GM12878 (cell line): Measurements from ENCODE around the gene NKAP. TPM values are rescaled to one million over a fixed set of nuclear protein-coding genes. Genes with fewer than 3 reads are reported as not detected.
A peak's percentile ranks its signal among the peaks of the same experiment; 100 is the strongest.

ENCODE experiments used
- ATF7 ChIP-seq: fragments of 450-650 bp; IDR thresholded peaks from 2 replicates; pipeline ENCODE4 v1.6.1; 2016; ENCODE audit warnings: low read depth, mild to moderate bottlenecking
- CBX3 ChIP-seq: fragments of 200-600 bp; sonication (generic); IDR thresholded peaks from 2 replicates; pipeline ENCODE4 v1.6.1; 2016; ENCODE audit warnings: low read depth, borderline replicate concordance
- EED ChIP-seq: sonication (generic); IDR thresholded peaks from 2 replicates; pipeline ENCODE4 v1.6.1; 2016; ENCODE audit warnings: antibody characterized with exemption, low read depth
- MAX ChIP-seq: IDR thresholded peaks from 2 replicates; pipeline ENCODE4 v1.6.1; 2012; ENCODE audit warnings: low read depth, low read length, improper control_type of control experiment
- MEF2A ChIP-seq: IDR thresholded peaks from 2 replicates; pipeline ENCODE4 v1.6.1; 2011; ENCODE audit warnings: low read depth, mild to moderate bottlenecking, low read length, moderate library complexity; ENCODE audit not compliant: insufficient read depth
- MEF2B ChIP-seq: fragments of 450-650 bp; IDR thresholded peaks from 2 replicates; pipeline ENCODE4 v1.6.1; 2018; ENCODE audit warnings: mild to moderate bottlenecking, moderate library complexity; ENCODE audit not compliant: partially characterized antibody, poor library complexity, severe bottlenecking
- NFIC ChIP-seq: IDR thresholded peaks from 2 replicates; pipeline ENCODE4 v1.6.1; 2012; ENCODE audit warnings: low read depth, mild to moderate bottlenecking, inconsistent platforms, low read length, moderate library complexity
- NFYA ChIP-seq: IDR thresholded peaks from 2 replicates; pipeline ENCODE4 v1.6.1; 2011; ENCODE audit warnings: low read depth, mild to moderate bottlenecking, low read length, improper control_type of control experiment, borderline replicate concordance
- NR2C2 ChIP-seq: IDR thresholded peaks from 2 replicates; pipeline ENCODE4 v1.6.1; 2011; ENCODE audit warnings: borderline replicate concordance, low read depth; ENCODE audit not compliant: control insufficient read depth, insufficient read length
- PAX5 ChIP-seq: IDR thresholded peaks from 2 replicates; pipeline ENCODE4 v1.6.1; 2011; ENCODE audit warnings: low read depth, low read length, borderline replicate concordance
- PAX8 ChIP-seq: fragments of 450-650 bp; IDR thresholded peaks from 2 replicates; pipeline ENCODE4 v1.6.1; 2017; ENCODE audit warnings: mild to moderate bottlenecking, moderate library complexity
- POLR2A ChIP-seq: IDR thresholded peaks from 2 replicates; pipeline ENCODE4 v1.6.1; 2011; ENCODE audit warnings: low read depth, mild to moderate bottlenecking, low read length
- SIN3A ChIP-seq: IDR thresholded peaks from 2 replicates; pipeline ENCODE4 v1.6.1; 2012; ENCODE audit warnings: low read depth, low read length, improper control_type of control experiment
- SMARCA5 ChIP-seq: fragments of 450-650 bp; IDR thresholded peaks from 2 replicates; pipeline ENCODE4 v1.6.1; 2017; ENCODE audit warnings: mild to moderate bottlenecking
- SREBF1 ChIP-seq: IDR thresholded peaks from 2 replicates; pipeline ENCODE4 v1.6.1; 2012; ENCODE audit warnings: mild to moderate bottlenecking, low read length
- SUZ12 ChIP-seq: fragments of 200-600 bp; sonication (generic); IDR thresholded peaks from one replicate; pipeline ENCODE4 v1.6.1; 2018; ENCODE audit warnings: antibody characterized with exemption, mild to moderate bottlenecking; ENCODE audit not compliant: unreplicated experiment
- TCF3 ChIP-seq: IDR thresholded peaks from 2 replicates; pipeline ENCODE4 v1.6.1; 2012; ENCODE audit warnings: low read depth, mild to moderate bottlenecking, low read length, borderline replicate concordance; ENCODE audit not compliant: insufficient read depth
- YY1 ChIP-seq: IDR thresholded peaks from 2 replicates; pipeline ENCODE4 v1.6.1; 2011; ENCODE audit warnings: low read depth, mild to moderate bottlenecking, low read length
- ZBED1 ChIP-seq: IDR thresholded peaks from 2 replicates; pipeline ENCODE4 v1.6.1; 2016; ENCODE audit warnings: borderline replicate concordance
- polyA plus RNA-seq, 11 experiments: library from polyadenylated mRNA; depleted of rRNA in 4 of 11; unstranded in 6 of 11; stranded (reverse) in 5 of 11; fragments of >200 nt; fragmentation: Nextera tagmentation in 4 of 11; fragmentation: Illumina TruSeq in 1 of 11; extraction: Ambion mirVana in 4 of 11; extraction: Trizol in 1 of 11; gene quantifications; 1 replicate in 1 of 11; 2 replicates in 10 of 11; pipeline versions ENCODE4 v1.2.1 to v1.2.3, GENCODE V29; 2011 to 2016; ENCODE audit warnings: inconsistent platforms in 2 of 11, missing spikeins in 2 of 11, low read depth in 1 of 11
- total RNA-seq, 4 experiments: library from RNA; depleted of rRNA in 3 of 4; stranded (reverse); fragments of >200 nt in 3 of 4; fragmentation: Illumina TruSeq in 1 of 4; extraction: Trizol in 1 of 4; gene quantifications; 2 replicates each; pipeline versions ENCODE4 v1.2.1 to v1.2.3, GENCODE V29; 2013 to 2021
- TF ChIP-seq, protein P1 (sequence below): fragments of 450-650 bp; formaldehyde crosslinking; IDR thresholded peaks from 2 replicates; pipeline ENCODE4 v1.4.0; 2020; ENCODE audit warnings: mild to moderate bottlenecking, moderate library complexity
- TF ChIP-seq, protein P2 (sequence below): IDR thresholded peaks from 2 replicates; pipeline ENCODE4 v1.6.1; 2011; ENCODE audit warnings: borderline replicate concordance, low read depth, mild to moderate bottlenecking, moderate library complexity, low read length; ENCODE audit not compliant: insufficient read depth, poor library complexity, severe bottlenecking
- TF ChIP-seq, protein P3 (sequence below): fragments of 450-650 bp; formaldehyde crosslinking; IDR thresholded peaks from 2 replicates; pipeline ENCODE4 v1.5.0; 2022; ENCODE audit warnings: mild to moderate bottlenecking, missing genetic modification characterization

NKAP gene
- total and polyA plus RNA-seq, 10 of the 15 experiments (the other 5 are each of a cell fraction or from before 2014, with no cell fraction given): 2.4 to 6.9 (median 5.3) TPM

DNA sequence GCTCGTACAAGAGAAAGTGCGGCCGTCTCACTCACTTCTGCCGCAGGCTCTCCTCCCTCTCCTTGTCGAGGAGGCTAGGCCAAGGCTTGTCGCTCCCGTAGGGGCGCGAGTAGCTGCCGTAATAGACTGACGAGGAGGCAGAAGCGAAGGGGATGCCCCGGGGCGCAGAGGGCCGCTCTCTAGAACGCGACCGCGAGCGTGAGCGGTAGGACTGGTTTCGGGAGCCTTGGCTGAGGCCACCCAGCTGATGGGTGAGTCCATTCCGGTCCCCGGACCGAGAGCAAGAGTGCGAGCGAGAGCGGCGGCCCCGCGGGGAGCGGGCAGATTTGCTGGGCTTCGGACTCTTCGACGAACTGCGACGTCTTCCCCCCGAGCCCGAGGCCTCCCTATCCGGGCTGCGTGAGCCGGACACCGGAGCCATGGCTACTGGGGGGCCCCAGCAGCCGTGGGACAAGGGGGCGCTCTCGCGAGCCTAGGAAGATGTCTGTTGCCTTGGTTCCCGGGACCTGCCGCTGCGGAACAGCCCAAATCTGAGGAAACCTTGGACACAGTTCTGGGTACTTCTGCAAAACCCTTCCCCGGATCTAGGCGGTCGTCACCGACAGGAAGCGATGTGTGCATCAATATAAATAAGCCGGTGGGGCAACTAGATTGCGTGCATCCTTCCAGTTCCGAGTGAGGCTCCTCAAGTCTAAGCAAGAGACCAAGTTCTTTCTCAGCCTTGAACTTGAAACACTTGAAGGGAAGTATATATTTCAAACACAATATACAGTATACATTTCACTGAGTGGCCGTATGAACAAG lies at the start of gene NKAP (continued):
- TF ChIP-seq, protein P1, sequence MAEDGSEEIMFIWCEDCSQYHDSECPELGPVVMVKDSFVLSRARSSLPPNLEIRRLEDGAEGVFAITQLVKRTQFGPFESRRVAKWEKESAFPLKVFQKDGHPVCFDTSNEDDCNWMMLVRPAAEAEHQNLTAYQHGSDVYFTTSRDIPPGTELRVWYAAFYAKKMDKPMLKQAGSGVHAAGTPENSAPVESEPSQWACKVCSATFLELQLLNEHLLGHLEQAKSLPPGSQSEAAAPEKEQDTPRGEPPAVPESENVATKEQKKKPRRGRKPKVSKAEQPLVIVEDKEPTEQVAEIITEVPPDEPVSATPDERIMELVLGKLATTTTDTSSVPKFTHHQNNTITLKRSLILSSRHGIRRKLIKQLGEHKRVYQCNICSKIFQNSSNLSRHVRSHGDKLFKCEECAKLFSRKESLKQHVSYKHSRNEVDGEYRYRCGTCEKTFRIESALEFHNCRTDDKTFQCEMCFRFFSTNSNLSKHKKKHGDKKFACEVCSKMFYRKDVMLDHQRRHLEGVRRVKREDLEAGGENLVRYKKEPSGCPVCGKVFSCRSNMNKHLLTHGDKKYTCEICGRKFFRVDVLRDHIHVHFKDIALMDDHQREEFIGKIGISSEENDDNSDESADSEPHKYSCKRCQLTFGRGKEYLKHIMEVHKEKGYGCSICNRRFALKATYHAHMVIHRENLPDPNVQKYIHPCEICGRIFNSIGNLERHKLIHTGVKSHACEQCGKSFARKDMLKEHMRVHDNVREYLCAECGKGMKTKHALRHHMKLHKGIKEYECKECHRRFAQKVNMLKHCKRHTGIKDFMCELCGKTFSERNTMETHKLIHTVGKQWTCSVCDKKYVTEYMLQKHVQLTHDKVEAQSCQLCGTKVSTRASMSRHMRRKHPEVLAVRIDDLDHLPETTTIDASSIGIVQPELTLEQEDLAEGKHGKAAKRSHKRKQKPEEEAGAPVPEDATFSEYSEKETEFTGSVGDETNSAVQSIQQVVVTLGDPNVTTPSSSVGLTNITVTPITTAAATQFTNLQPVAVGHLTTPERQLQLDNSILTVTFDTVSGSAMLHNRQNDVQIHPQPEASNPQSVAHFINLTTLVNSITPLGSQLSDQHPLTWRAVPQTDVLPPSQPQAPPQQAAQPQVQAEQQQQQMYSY (CRISPR knock-in tag): no peak
- TF ChIP-seq ATF7: peak; percentile 64; the same call in 1 of the 2 replicates
- no peak for TF ChIP-seq NFYA
- no peak for TF ChIP-seq MAX
- TF ChIP-seq, protein P2, sequence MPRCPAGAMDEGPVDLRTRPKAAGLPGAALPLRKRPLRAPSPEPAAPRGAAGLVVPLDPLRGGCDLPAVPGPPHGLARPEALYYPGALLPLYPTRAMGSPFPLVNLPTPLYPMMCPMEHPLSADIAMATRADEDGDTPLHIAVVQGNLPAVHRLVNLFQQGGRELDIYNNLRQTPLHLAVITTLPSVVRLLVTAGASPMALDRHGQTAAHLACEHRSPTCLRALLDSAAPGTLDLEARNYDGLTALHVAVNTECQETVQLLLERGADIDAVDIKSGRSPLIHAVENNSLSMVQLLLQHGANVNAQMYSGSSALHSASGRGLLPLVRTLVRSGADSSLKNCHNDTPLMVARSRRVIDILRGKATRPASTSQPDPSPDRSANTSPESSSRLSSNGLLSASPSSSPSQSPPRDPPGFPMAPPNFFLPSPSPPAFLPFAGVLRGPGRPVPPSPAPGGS: no peak
- no peak for TF ChIP-seq MEF2B
- TF ChIP-seq, protein P3, sequence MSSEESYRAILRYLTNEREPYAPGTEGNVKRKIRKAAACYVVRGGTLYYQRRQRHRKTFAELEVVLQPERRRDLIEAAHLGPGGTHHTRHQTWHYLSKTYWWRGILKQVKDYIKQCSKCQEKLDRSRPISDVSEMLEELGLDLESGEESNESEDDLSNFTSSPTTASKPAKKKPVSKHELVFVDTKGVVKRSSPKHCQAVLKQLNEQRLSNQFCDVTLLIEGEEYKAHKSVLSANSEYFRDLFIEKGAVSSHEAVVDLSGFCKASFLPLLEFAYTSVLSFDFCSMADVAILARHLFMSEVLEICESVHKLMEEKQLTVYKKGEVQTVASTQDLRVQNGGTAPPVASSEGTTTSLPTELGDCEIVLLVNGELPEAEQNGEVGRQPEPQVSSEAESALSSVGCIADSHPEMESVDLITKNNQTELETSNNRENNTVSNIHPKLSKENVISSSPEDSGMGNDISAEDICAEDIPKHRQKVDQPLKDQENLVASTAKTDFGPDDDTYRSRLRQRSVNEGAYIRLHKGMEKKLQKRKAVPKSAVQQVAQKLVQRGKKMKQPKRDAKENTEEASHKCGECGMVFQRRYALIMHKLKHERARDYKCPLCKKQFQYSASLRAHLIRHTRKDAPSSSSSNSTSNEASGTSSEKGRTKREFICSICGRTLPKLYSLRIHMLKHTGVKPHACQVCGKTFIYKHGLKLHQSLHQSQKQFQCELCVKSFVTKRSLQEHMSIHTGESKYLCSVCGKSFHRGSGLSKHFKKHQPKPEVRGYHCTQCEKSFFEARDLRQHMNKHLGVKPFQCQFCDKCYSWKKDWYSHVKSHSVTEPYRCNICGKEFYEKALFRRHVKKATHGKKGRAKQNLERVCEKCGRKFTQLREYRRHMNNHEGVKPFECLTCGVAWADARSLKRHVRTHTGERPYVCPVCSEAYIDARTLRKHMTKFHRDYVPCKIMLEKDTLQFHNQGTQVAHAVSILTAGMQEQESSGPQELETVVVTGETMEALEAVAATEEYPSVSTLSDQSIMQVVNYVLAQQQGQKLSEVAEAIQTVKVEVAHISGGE (CRISPR knock-in tag): peak; percentile 91
- TF ChIP-seq PAX5: no peak
- peak; percentile 41; the same call in 1 of the 2 replicates for TF ChIP-seq SIN3A
- no peak; the same call in 1 of the 2 replicates for TF ChIP-seq NFIC
- TF ChIP-seq CBX3: no peak
- TF ChIP-seq POLR2A: peak; percentile 63
- TF ChIP-seq PAX8: no peak
- TF ChIP-seq YY1: peak; percentile 73
- no peak for TF ChIP-seq ZBED1
- no peak for TF ChIP-seq MEF2A
- no peak for TF ChIP-seq SREBF1
- TF ChIP-seq SUZ12: no peak
- no peak for TF ChIP-seq NR2C2
- no peak for TF ChIP-seq TCF3
- no peak for TF ChIP-seq EED
- no peak for TF ChIP-seq SMARCA5
